ENCODE measurements around the gene FAT2.

DNA sequence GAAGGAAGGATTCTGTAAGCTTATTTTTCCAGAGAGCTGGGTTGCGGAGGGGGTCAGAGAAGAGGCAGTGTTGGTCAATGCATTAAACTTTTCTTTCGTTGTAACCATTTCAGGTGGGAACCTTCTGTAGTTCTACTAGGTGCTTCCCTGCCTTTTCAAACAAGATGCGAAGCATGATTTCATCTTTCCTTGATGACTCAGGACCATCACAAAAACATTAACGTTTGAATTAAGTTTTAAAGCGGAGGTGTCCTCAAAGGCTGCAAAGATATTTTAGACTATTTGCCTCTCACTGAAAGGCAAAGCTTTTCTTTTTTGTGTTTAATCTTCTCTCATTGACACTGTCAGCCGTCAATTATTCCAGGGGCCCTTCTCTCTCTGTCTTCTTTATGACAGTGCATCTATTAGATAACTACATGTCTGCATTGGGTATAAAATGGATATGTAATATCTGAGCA lies 26.3 kb upstream of the FAT2 start:
- no peak for TF ChIP-seq POLR2A (IDR thresholded peaks at IDR 0.05; ENCODE audit: extremely low read depth, insufficient read length)
- TF ChIP-seq, protein P1, sequence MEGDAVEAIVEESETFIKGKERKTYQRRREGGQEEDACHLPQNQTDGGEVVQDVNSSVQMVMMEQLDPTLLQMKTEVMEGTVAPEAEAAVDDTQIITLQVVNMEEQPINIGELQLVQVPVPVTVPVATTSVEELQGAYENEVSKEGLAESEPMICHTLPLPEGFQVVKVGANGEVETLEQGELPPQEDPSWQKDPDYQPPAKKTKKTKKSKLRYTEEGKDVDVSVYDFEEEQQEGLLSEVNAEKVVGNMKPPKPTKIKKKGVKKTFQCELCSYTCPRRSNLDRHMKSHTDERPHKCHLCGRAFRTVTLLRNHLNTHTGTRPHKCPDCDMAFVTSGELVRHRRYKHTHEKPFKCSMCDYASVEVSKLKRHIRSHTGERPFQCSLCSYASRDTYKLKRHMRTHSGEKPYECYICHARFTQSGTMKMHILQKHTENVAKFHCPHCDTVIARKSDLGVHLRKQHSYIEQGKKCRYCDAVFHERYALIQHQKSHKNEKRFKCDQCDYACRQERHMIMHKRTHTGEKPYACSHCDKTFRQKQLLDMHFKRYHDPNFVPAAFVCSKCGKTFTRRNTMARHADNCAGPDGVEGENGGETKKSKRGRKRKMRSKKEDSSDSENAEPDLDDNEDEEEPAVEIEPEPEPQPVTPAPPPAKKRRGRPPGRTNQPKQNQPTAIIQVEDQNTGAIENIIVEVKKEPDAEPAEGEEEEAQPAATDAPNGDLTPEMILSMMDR (IDR thresholded peaks at IDR 0.05; ENCODE audit: low read depth, low read length), result no peak
